HG02884 (cell line): ENCODE data around the gene ABCF2.

ENCODE experiments used
- ATAC-seq: cut with Tn5 transposase; IDR thresholded peaks from one replicate; pipeline ENCODE4 v1.9.1; 2021; ENCODE audit warnings: mild to moderate bottlenecking, moderate library complexity; ENCODE audit not compliant: unreplicated experiment

ABCF2 gene

GRCh38 chr7:151175047-151175792 is 51.8 kb downstream of the ABCF2 start:
- no peak for ATAC-seq

GRCh38 chr7:151174246-151175046 is 52.6 kb downstream of the ABCF2 start:
- no peak for ATAC-seq

- ATAC-seq = no peak
Measured at GRCh38 chr7:151173386-151174245, 53.4 kb downstream of the ABCF2 start.

GRCh38 chr7:151172273-151173141 is 54.5 kb downstream of the ABCF2 start:
- ATAC-seq = peak; percentile 77

GRCh38 chr7:151168787-151169162 is 58.2 kb downstream of the ABCF2 start:
- no peak for ATAC-seq

- ATAC-seq = no peak
Measured at GRCh38 chr7:151168003-151168786, 58.8 kb downstream of the ABCF2 start.

- no peak for ATAC-seq
Measured at GRCh38 chr7:151167197-151167961, 59.6 kb downstream of the ABCF2 start, which contains the start of gene GBX1. TSS of gene GBX1 (minus strand) at chr7:151167694. CDS start at chr7:151167548, 146 bp downstream.

GRCh38 chr7:151166629-151167196 is 60.3 kb downstream of the ABCF2 start:
- no peak for ATAC-seq
